GM19395 (cell line): ENCODE results near the gene SNW1.
"Not testable (repeated sequence)": the region's sequence is repeated elsewhere in the genome, so short reads cannot be mapped to it uniquely, and the experiment has no call there.

Source experiments
- ATAC-seq: cut with Tn5 transposase; IDR thresholded peaks from one replicate; pipeline ENCODE4 v1.9.1; 2021; ENCODE audit warnings: mild to moderate bottlenecking, moderate library complexity; ENCODE audit not compliant: unreplicated experiment

SNW1 gene

GRCh38 chr14:77760381-77761204 is at the start of gene SNW1:
SNW1 (minus strand) TSS chr14:77761156; CDS start chr14:77761127, 29 bp downstream.
- ATAC-seq = peak; percentile 96

GRCh38 chr14:77809011-77809410 is 48.1 kb upstream of the SNW1 start:
- no peak for ATAC-seq

DNA sequence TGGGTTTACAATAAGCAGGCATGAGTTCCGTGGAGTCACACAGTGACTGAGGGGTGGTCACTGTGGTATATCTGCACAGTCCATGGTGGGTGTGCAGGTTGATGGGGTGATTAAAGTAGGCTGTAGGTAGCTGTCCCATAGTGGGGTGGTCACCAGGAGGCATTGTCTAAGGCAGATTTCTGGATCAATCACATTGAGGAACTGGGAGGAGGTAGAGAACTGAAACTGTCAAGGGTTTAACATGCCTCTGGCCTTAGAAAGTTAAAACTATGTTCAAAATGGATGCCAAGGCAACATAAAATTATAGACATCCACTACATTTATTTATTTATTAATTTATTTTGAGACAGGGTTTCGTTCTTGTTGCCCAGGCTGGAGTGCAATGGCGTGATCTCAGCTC is 47.3 kb upstream of the SNW1 start:
- no peak for ATAC-seq

- ATAC-seq = no peak
These were observed 44.8 kb upstream of the SNW1 start for GRCh38 chr14:77805706-77806105.

DNA sequence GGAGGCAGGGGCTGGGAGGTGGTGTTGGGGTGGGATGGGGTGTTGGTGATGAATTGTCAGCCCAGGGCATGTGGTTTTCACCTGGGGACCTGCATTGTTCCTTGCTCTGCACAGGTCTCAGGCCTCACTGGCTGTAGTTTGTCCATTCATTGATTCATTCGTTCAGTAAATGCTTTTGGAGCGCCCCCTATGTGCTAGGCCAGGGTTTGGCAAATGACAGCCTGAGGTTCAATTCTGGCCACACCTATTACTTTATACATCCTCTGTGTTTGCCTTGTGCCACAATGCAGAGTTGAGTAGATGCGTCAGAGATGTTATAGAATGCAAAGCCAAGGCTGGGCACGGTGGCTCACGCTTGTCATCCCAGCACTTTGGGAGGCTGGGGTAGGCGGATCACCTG is 43.6 kb upstream of the SNW1 start:
- ATAC-seq = no peak

GRCh38 chr14:77800814-77801213 is 39.9 kb upstream of the SNW1 start:
- no peak for ATAC-seq

DNA sequence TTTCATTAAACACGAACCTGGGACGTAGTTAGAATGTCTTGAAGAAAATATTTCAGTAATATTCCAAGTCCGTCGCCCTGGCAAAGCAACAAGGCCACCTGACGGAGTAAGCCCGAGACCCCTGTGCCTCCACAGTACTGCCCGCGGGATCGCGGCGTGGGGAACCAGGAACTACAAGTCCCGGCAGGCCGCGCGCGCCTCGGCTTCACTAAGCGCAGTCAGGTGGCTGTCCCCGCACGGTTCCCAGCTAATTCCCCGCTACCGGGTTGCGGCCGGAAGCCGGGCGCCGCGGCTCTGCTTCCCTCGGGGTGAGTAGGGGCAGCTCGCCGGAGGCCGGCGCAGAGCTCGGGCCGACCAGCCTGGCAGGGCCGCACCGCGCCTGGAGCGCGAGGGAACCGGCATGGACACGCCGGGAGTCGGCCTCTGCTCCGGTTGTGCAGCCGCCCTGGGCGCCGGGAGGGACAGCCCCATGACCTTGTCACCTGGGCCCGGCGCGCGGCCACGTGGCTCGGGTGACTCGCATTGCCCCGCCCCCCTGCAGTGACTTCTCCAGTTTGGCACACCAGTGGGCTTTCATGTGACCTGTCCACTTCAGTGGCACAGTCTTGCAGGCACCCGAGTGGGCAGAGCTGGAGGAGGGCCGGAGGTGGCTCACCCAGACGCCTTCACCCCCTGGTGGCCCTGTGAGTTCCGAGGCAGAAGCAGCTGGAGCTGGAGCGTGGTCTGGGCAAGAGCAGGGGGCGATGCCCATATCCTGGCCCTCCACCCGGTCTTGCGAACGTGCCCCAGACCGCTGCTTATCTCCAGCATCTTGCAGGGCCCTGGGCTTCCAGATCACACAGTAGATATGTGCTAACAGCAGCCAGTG is 39.1 kb upstream of the SNW1 start, which contains the start of gene ADCK1:
Gene ADCK1, plus strand, starts transcription at position 247 of the 868 bp plus-strand sequence. CDS start 18,870 bp downstream, outside the sequence.
- ATAC-seq = peak; percentile 95

GRCh38 chr14:77799456-77799855 is 38.5 kb upstream of the SNW1 start:
- peak; percentile 4 for ATAC-seq

GRCh38 chr14:77794357-77794756 is 33.4 kb upstream of the SNW1 start:
- ATAC-seq = no peak

- ATAC-seq = not testable (repeated sequence)
These were observed 32.3 kb upstream of the SNW1 start for GRCh38 chr14:77793255-77793654.

- no peak for ATAC-seq
These were observed 30.3 kb upstream of the SNW1 start for GRCh38 chr14:77791225-77791600.

GRCh38 chr14:77790566-77791224 is 29.7 kb upstream of the SNW1 start:
- ATAC-seq = no peak

DNA sequence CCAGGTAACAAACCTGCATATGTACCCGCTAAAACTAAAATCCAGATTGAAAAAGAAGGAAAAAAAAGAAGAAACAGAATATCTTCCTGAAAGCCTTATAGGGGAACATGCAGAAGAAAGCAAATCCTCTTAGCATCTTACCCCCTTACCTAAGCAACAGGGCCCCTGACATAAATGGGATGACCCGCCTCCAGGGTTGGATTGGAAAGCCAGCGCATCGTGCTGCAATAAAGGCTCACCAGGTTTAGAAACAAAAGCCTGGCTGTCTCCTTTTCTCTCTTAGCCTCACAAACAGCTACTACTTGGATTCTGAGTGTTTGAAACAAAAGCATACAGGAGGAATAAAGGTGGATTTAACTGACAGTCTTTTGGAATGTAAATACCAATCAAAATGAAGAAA is 25.2 kb upstream of the SNW1 start:
- no peak for ATAC-seq

- ATAC-seq = peak; percentile 68
These were observed 21.2 kb upstream of the SNW1 start for GRCh38 chr14:77782202-77782601.

GRCh38 chr14:77773966-77774365 is 13.0 kb upstream of the SNW1 start:
- ATAC-seq = not testable (repeated sequence)

GRCh38 chr14:77768442-77769069 is 7.6 kb upstream of the SNW1 start:
- ATAC-seq = not testable (repeated sequence)

DNA sequence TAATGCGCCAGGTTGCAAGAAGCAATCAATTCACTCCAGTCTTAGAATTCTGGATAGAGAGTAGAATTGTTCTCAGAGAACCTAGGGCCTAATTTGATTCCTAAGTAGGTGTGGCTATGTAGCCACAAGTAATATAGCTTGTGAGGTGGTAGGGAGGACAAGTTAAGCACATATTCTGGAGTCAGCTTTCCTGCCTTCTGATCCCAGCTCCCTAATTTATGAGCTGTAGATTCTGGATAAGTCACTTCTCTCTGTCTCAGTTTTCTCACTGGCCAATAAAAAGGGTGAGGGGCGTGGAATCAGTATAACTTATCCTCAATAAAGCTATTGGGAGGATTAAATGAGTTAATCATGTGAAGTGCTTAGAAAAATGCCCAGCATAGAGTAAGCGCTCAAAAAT is 3.0 kb upstream of the SNW1 start:
- no peak for ATAC-seq

GRCh38 chr14:77763316-77763715 is 2.4 kb upstream of the SNW1 start:
- no peak for ATAC-seq

GRCh38 chr14:77761205-77761931 is 412 bp upstream of the SNW1 start:
- ATAC-seq = peak; percentile 36
